Measurements from ENCODE around the gene TOM1L2.
A peak's percentile ranks its signal among the peaks of the same experiment; 100 is the strongest.

- TF ChIP-seq CTCF (IDR thresholded peaks at IDR 0.05): peak in 2 of 7 experiments; percentile 26 to 30
- peak; percentile 76 to 87 (median 84) for TF ChIP-seq POLR2AphosphoS5 (IDR thresholded peaks at IDR 0.05)
- no peak for TF ChIP-seq EP300 (IDR thresholded peaks at IDR 0.05)
- TF ChIP-seq POLR2A (IDR thresholded peaks at IDR 0.05): peak in 2 of 4 donors; percentile 72 to 88
These were observed at the start of gene TOM1L2, which contains the start of gene DRC3 for GRCh38 chr17:17972126-17972951.

Measured in stomach (tissue), 4 donors.